ENCODE data around the gene APLNR.

Gene APLNR

DNA sequence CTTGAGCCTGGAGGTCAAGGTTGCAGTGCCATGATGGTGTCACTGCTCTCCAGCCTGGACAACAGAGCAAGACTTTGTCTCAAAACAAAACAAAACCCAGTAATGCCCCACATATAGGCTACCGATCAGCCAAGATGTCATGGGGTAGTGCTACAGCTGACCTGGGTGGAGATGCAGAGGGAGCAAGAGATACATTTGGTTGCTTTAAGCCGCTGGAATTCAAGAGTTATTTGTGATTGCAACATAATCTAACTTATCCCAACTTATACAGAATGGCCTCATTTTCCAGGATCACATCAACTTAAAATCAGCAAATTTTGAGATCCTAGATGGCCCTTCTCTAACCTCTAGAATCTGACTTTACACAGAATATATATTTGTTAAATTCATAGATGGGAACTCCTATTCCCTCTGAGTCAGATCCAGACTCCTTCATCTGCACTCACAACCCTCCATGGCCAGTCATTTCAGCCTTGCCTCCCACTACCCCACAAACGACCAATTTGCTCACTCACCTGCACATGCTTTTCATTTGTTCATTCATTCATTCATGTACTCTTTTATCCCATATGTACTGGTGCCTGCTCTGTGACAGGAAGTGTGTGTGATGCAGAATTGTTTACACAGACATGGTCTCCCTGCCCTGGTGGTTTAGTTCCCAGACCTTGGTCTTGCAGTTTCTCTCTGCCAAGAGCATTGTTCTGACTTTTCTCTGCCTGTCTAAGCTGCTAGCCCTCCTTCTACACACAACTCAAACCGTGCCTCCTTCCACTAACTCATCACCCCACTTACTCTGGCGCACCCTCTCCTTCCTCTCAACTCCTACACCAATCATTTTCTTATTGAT lies 24.1 kb upstream of the APLNR start:
- Histone ChIP-seq H3K36me3 (no peaks in the 10 kb centered on the region), H3K27ac (no peak overlapping the region), H3K4me1 (ENCODE audit: control insufficient read depth in 1 of 2, insufficient read depth in 1 of 2, low read depth in 1 of 2, low read length in 1 of 2) (no peaks in the 10 kb centered on the region), H3K9me3 (no peaks in the 10 kb centered on the region), H3K27me3 (peaks cover 4% of the 10 kb centered on the region), H3K4me3 (ENCODE audit: low read depth in 1 of 2, low read length in 1 of 2) (no peak overlapping the region)
- TF ChIP-seq, protein P1, sequence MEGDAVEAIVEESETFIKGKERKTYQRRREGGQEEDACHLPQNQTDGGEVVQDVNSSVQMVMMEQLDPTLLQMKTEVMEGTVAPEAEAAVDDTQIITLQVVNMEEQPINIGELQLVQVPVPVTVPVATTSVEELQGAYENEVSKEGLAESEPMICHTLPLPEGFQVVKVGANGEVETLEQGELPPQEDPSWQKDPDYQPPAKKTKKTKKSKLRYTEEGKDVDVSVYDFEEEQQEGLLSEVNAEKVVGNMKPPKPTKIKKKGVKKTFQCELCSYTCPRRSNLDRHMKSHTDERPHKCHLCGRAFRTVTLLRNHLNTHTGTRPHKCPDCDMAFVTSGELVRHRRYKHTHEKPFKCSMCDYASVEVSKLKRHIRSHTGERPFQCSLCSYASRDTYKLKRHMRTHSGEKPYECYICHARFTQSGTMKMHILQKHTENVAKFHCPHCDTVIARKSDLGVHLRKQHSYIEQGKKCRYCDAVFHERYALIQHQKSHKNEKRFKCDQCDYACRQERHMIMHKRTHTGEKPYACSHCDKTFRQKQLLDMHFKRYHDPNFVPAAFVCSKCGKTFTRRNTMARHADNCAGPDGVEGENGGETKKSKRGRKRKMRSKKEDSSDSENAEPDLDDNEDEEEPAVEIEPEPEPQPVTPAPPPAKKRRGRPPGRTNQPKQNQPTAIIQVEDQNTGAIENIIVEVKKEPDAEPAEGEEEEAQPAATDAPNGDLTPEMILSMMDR (IDR thresholded peaks at IDR 0.05) = no peak

DNA sequence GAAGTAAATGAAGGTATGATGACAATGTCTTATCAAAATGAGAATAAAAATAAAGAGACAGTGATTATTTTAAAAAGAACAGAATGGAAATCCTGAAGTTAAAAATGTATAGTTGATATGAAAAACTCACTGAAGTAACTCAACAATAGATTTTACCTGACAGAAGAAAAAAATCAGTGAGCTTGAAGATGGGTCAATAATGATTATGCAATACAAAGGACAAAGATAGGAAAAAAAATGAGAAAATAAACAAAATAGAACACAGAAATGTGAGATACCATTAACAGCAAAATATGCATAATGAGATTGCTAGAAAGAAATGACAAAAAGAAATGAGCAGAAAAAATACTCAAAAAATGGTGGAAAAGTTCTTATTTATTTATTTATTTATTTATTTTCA lies 19.1 kb upstream of the APLNR start:
- Histone ChIP-seq H3K27me3 (peaks cover 41% of the 10 kb centered on the region), H3K4me1 (ENCODE audit: control insufficient read depth in 1 of 2, insufficient read depth in 1 of 2, low read depth in 1 of 2, low read length in 1 of 2) (no peaks in the 10 kb centered on the region), H3K4me3 (ENCODE audit: low read depth in 1 of 2, low read length in 1 of 2) (no peak overlapping the region), H3K36me3 (no peaks in the 10 kb centered on the region), H3K27ac (no peak overlapping the region), H3K9me3 (no peaks in the 10 kb centered on the region)
- TF ChIP-seq, protein P1 (IDR thresholded peaks at IDR 0.05) = no peak

DNA sequence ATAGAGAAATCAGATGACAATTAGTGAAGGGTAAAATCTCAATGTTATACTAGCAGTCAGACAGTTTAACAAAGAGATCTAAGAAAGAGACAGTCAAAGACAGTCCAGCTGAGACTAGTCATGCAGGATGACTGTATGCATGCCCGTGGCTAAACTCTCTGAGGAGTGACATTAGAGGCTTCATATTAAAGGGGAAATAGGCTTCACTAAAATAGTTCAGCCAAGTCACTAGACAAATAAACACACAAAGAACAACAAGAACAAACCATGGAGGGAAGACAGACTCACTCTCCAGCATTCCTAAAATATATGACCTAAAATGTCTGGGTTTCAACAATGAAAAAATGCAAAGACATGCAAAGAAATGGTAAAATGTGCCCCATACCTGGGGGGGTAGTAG lies 18.6 kb upstream of the APLNR start:
- no peak overlapping the region for H3K27ac ChIP-seq
- no peaks in the 10 kb centered on the region for H3K4me1 ChIP-seq (ENCODE audit: control insufficient read depth in 1 of 2, insufficient read depth in 1 of 2, low read depth in 1 of 2, low read length in 1 of 2)
- no peaks in the 10 kb centered on the region for H3K36me3 ChIP-seq

DNA sequence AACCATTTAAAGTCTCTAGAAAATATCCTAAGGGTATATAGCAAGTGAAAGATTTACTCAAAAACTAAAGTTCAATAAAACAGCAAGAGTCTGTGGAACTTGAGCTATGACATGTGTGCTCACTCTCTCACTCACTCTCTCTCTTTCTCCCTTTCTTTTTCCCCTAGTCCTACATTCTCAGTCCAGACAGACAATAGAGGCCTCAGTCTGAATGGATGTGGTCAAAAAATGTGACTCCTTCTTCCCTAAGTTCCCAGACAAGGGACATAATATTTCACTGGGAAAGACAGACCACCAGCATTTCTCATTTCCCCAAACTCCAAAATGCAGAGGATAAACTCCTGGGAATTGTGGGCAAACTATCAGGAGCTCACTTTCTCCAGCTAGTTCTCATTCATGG lies 17.6 kb upstream of the APLNR start:
- TF ChIP-seq, protein P1 (IDR thresholded peaks at IDR 0.05) = no peak

More for the DNA sequence above, 18.6 kb upstream of the APLNR start:
- no peaks in the 10 kb centered on the region for H3K9me3 ChIP-seq
- peaks cover 44% of the 10 kb centered on the region for H3K27me3 ChIP-seq
- TF ChIP-seq, protein P1 (IDR thresholded peaks at IDR 0.05) = no peak
- H3K4me3 ChIP-seq (ENCODE audit: low read depth in 1 of 2, low read length in 1 of 2) = no peak overlapping the region

DNA sequence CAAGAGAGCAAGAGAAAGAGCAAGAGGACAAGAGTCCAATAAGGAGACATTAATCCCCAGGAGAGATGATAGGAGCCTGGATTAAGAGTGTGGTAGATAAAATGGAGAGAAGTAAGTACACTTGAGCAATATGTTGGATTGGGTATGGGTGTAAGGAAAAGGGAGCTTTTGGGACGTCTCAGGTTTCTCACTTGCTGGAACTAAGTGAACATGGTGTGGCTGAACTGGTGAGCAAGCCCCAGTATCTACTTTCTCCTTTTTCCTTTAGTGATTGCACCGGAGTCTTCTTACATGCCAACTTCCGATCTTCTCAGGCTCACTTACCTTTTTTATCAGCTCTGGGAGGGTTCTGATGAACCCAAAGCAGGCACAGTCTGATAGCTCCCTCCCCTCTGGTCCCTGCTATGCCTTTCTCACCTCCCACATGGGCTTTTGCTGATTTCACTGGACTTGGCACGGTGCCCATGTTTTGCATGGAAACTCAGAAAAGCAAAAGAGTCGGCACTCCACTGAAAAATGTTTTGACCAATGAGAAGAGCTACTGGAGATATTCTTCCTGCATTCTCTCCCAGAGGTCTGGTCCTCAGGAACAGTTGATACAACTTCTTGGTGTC lies 14.5 kb upstream of the APLNR start:
- no peaks in the 10 kb centered on the region for H3K4me1 ChIP-seq (ENCODE audit: control insufficient read depth in 1 of 2, insufficient read depth in 1 of 2, low read depth in 1 of 2, low read length in 1 of 2)
- H3K4me3 ChIP-seq (ENCODE audit: low read depth in 1 of 2, low read length in 1 of 2) = no peak overlapping the region
- H3K27me3 ChIP-seq = peaks cover 44% of the 10 kb centered on the region
- TF ChIP-seq, protein P1 (IDR thresholded peaks at IDR 0.05) = no peak
- no peak overlapping the region for H3K27ac ChIP-seq
- H3K9me3 ChIP-seq = no peaks in the 10 kb centered on the region
- H3K36me3 ChIP-seq = no peaks in the 10 kb centered on the region

More for the DNA sequence above, 17.6 kb upstream of the APLNR start:
- Histone ChIP-seq H3K27me3 (peaks cover 44% of the 10 kb centered on the region), H3K27ac (no peak overlapping the region), H3K36me3 (no peaks in the 10 kb centered on the region), H3K4me3 (ENCODE audit: low read depth in 1 of 2, low read length in 1 of 2) (no peak overlapping the region), H3K4me1 (ENCODE audit: control insufficient read depth in 1 of 2, insufficient read depth in 1 of 2, low read depth in 1 of 2, low read length in 1 of 2) (no peaks in the 10 kb centered on the region), H3K9me3 (no peaks in the 10 kb centered on the region)

All from neutrophil (primary cell).